SJCRH30 (cell line): ENCODE data around the gene CACHD1. TPM values are rescaled to one million over a fixed set of nuclear protein-coding genes. Genes with fewer than 3 reads are reported as not detected.
"Not testable (repeated sequence)": the region's sequence is repeated elsewhere in the genome, so short reads cannot be mapped to it uniquely, and the experiment has no call there.

Source experiments
- DNase-seq, 2 experiments: peaks; one replicate each; pipeline ENCODE4 v3.0.0-alpha.2; 2015 to 2020
- H3K27ac ChIP-seq: fragments of 250-450 bp; sonication (Bioruptor Pico); 2 replicates; pipeline ENCODE4 v1.5.1; 2020; ENCODE audit warnings: mild to moderate bottlenecking, moderate library complexity
- H3K27me3 ChIP-seq: fragments of 250-450 bp; sonication (Bioruptor Pico); 2 replicates; pipeline ENCODE4 v1.5.1; 2020; ENCODE audit warnings: mild to moderate bottlenecking, moderate library complexity
- H3K36me3 ChIP-seq: fragments of 250-450 bp; sonication (Bioruptor Pico); 2 replicates; pipeline ENCODE4 v1.5.1; 2020; ENCODE audit warnings: mild to moderate bottlenecking, moderate library complexity
- H3K4me1 ChIP-seq: fragments of 250-450 bp; sonication (Bioruptor Pico); 2 replicates; pipeline ENCODE4 v1.5.1; 2020; ENCODE audit warnings: mild to moderate bottlenecking, moderate library complexity
- H3K4me3 ChIP-seq: fragments of 250-450 bp; sonication (Bioruptor Pico); 2 replicates; pipeline ENCODE4 v1.5.1; 2020; ENCODE audit warnings: mild to moderate bottlenecking, moderate library complexity
- H3K9me3 ChIP-seq: fragments of 250-450 bp; sonication (Bioruptor Pico); replicated peaks from 2 replicates; pipeline ENCODE4 v1.5.1; 2020; ENCODE audit warnings: mild to moderate bottlenecking, moderate library complexity
- total RNA-seq: library from RNA; depleted of rRNA; stranded (reverse); fragments of >200 nt; shearing (Covaris generic); gene quantifications from 2 replicates; pipeline ENCODE4 v1.2.3, GENCODE V29; 2014

The CACHD1 gene
- total RNA-seq, 1 experiment from 2014 or later: 12.1 TPM

GRCh38 chr1:64581135-64581842 is 111.4 kb downstream of the CACHD1 start:
- no peak for DNase-seq
- no peaks in the 10 kb centered on the region for H3K9me3 ChIP-seq
- no peaks in the 10 kb centered on the region for H3K4me1 ChIP-seq

GRCh38 chr1:64581843-64582185 is 111.9 kb downstream of the CACHD1 start:
- Histone ChIP-seq H3K27ac (no peak overlapping the region), H3K4me1 (no peaks in the 10 kb centered on the region), H3K36me3 (no peaks in the 10 kb centered on the region), H3K9me3 (no peaks in the 10 kb centered on the region), H3K27me3 (no peaks in the 10 kb centered on the region), H3K4me3 (no peak overlapping the region)
- DNase-seq: no peak

More at GRCh38 chr1:64581135-64581842, 111.4 kb downstream of the CACHD1 start:
- no peak overlapping the region for H3K4me3 ChIP-seq
- no peaks in the 10 kb centered on the region for H3K27me3 ChIP-seq
- H3K36me3 ChIP-seq: no peaks in the 10 kb centered on the region
- H3K27ac ChIP-seq: no peak overlapping the region

- DNase-seq: no peak
- Histone ChIP-seq H3K27me3 (no peaks in the 10 kb centered on the region), H3K36me3 (no peaks in the 10 kb centered on the region)
Observed at GRCh38 chr1:64584479-64584878, 114.5 kb downstream of the CACHD1 start.

GRCh38 chr1:64588876-64589275 is 118.9 kb downstream of the CACHD1 start:
- Histone ChIP-seq H3K27me3 (no peaks in the 10 kb centered on the region), H3K9me3 (no peaks in the 10 kb centered on the region), H3K4me1 (no peaks in the 10 kb centered on the region), H3K36me3 (no peaks in the 10 kb centered on the region), H3K4me3 (no peak overlapping the region), H3K27ac (no peak overlapping the region)
- DNase-seq: no peak

More at GRCh38 chr1:64584479-64584878, 114.5 kb downstream of the CACHD1 start:
- Histone ChIP-seq H3K27ac (no peak overlapping the region), H3K4me1 (no peaks in the 10 kb centered on the region), H3K4me3 (no peak overlapping the region), H3K9me3 (no peaks in the 10 kb centered on the region)

GRCh38 chr1:64590316-64590715 is 120.4 kb downstream of the CACHD1 start:
- Histone ChIP-seq H3K4me3 (no peak overlapping the region), H3K9me3 (no peaks in the 10 kb centered on the region), H3K4me1 (no peaks in the 10 kb centered on the region), H3K27ac (no peak overlapping the region), H3K36me3 (no peaks in the 10 kb centered on the region), H3K27me3 (no peaks in the 10 kb centered on the region)
- DNase-seq: no peak

GRCh38 chr1:64594446-64594845 is 124.5 kb downstream of the CACHD1 start:
- H3K27me3 ChIP-seq: no peaks in the 10 kb centered on the region
- DNase-seq: no peak
- no peaks in the 10 kb centered on the region for H3K36me3 ChIP-seq
- H3K27ac ChIP-seq: no peak overlapping the region
- H3K9me3 ChIP-seq: no peaks in the 10 kb centered on the region
- peaks cover 15% of the 10 kb centered on the region for H3K4me1 ChIP-seq
- H3K4me3 ChIP-seq: no peak overlapping the region

- Histone ChIP-seq H3K4me1 (peaks cover 24% of the 10 kb centered on the region), H3K27ac (no peak overlapping the region), H3K9me3 (no peaks in the 10 kb centered on the region), H3K4me3 (no peak overlapping the region), H3K36me3 (no peaks in the 10 kb centered on the region), H3K27me3 (no peaks in the 10 kb centered on the region)
- no peak for DNase-seq
Observed at GRCh38 chr1:64595871-64596515, 126.1 kb downstream of the CACHD1 start.

- Histone ChIP-seq H3K27ac (no peak overlapping the region), H3K36me3 (no peaks in the 10 kb centered on the region), H3K4me1 (peaks cover 33% of the 10 kb centered on the region), H3K4me3 (no peak overlapping the region), H3K9me3 (no peaks in the 10 kb centered on the region), H3K27me3 (no peaks in the 10 kb centered on the region)
- no peak for DNase-seq
Observed at GRCh38 chr1:64597113-64597512, 127.2 kb downstream of the CACHD1 start.

- 0 out of 2 replicates have a peak overlapping the region, but pooled peaks have one; percentile 5 for H3K27ac ChIP-seq
- H3K27me3 ChIP-seq: no peaks in the 10 kb centered on the region
- peak in 1 of 2 experiments; percentile 29 for DNase-seq
- no peak overlapping the region for H3K4me3 ChIP-seq
- H3K4me1 ChIP-seq: peaks cover 33% of the 10 kb centered on the region
- no peaks in the 10 kb centered on the region; the same call in 1 of the 2 replicates for H3K36me3 ChIP-seq
- H3K9me3 ChIP-seq: no peaks in the 10 kb centered on the region
Observed at GRCh38 chr1:64598100-64598571, 128.2 kb downstream of the CACHD1 start.

GRCh38 chr1:64599242-64599641 is 129.3 kb downstream of the CACHD1 start:
- peaks cover 33% of the 10 kb centered on the region for H3K4me1 ChIP-seq
- H3K27me3 ChIP-seq: no peaks in the 10 kb centered on the region
- no peaks in the 10 kb centered on the region; the same call in 1 of the 2 replicates for H3K36me3 ChIP-seq
- no peaks in the 10 kb centered on the region for H3K9me3 ChIP-seq
- H3K27ac ChIP-seq: no peak overlapping the region
- H3K4me3 ChIP-seq: no peak overlapping the region
- DNase-seq: no peak

GRCh38 chr1:64601207-64601606 is 131.3 kb downstream of the CACHD1 start:
- Histone ChIP-seq H3K27me3 (no peaks in the 10 kb centered on the region), H3K27ac (peak overlapping the region; percentile 47), H3K4me1 (peaks cover 33% of the 10 kb centered on the region), H3K4me3 (no peak overlapping the region), H3K9me3 (no peaks in the 10 kb centered on the region), H3K36me3 (no peaks in the 10 kb centered on the region; the same call in 1 of the 2 replicates)
- peak; percentile 81 to 86 for DNase-seq

GRCh38 chr1:64608005-64608650 is 138.2 kb downstream of the CACHD1 start:
- no peaks in the 10 kb centered on the region for H3K4me1 ChIP-seq
- H3K36me3 ChIP-seq: peaks cover 4% of the 10 kb centered on the region
- no peaks in the 10 kb centered on the region; the same call in 1 of the 2 replicates for H3K9me3 ChIP-seq
- H3K27me3 ChIP-seq: no peaks in the 10 kb centered on the region
- H3K4me3 ChIP-seq: no peak overlapping the region
- H3K27ac ChIP-seq: no peak overlapping the region
- DNase-seq: no peak

- H3K27ac ChIP-seq: no peak overlapping the region
- no peak overlapping the region for H3K4me3 ChIP-seq
- no peaks in the 10 kb centered on the region; the same call in 1 of the 2 replicates for H3K9me3 ChIP-seq
- H3K4me1 ChIP-seq: no peaks in the 10 kb centered on the region
- peaks cover 4% of the 10 kb centered on the region for H3K36me3 ChIP-seq
- no peaks in the 10 kb centered on the region for H3K27me3 ChIP-seq
- no peak for DNase-seq
Observed at GRCh38 chr1:64608651-64609048, 138.7 kb downstream of the CACHD1 start.

GRCh38 chr1:64610950-64611349 is 141.0 kb downstream of the CACHD1 start:
- H3K27me3 ChIP-seq, H3K27ac ChIP-seq, H3K9me3 ChIP-seq, H3K4me1 ChIP-seq, H3K4me3 ChIP-seq, H3K36me3 ChIP-seq, DNase-seq: not testable (repeated sequence)

GRCh38 chr1:64616039-64616438 is 146.1 kb downstream of the CACHD1 start:
- no peaks in the 10 kb centered on the region for H3K9me3 ChIP-seq
- no peaks in the 10 kb centered on the region for H3K4me1 ChIP-seq
- H3K27ac ChIP-seq: no peak overlapping the region
- no peak overlapping the region for H3K4me3 ChIP-seq
- no peaks in the 10 kb centered on the region for H3K27me3 ChIP-seq
- DNase-seq: no peak
- H3K36me3 ChIP-seq: no peaks in the 10 kb centered on the region
